HEK293 (cell line): Measurements from ENCODE around the gene TMC5.

Experiments used
- CTCF ChIA-PET: fragments of 350-600 bp; formaldehyde crosslinking; extraction: SDS; loops from one replicate; lab custom pipeline; 2021; ENCODE audit warnings: antibody characterized with exemption; lab: Yijun Ruan, JAX
- POLR2A ChIA-PET: fragments of 300-600 bp; formaldehyde crosslinking; extraction: SDS; loops from one replicate; lab custom pipeline; 2020; ENCODE audit warnings: antibody characterized with exemption, inconsistent platforms; lab: Yijun Ruan, JAX
- H3K27ac ChIP-seq: fragments of 200-500 bp; sonication (Bioruptor generic); 2 replicates; pipeline ENCODE4 v1.5.1; 2014; ENCODE audit warnings: low read depth, low read length, control low read depth, inconsistent platforms; ENCODE audit errors: extremely low read depth
- H3K36me3 ChIP-seq, 2 experiments: fragments of 200-500 bp in 1 of 2; sonication (Bioruptor generic) in 1 of 2; 1 replicate in 1 of 2; 2 replicates in 1 of 2; pipeline ENCODE4 v1.5.1; 2014 to 2017; ENCODE audit warnings: inconsistent platforms in 2 of 2, low read length in 2 of 2; ENCODE audit not compliant: control insufficient read depth in 2 of 2, insufficient read depth in 1 of 2
- H3K4me1 ChIP-seq: fragments of 200-500 bp; sonication (Bioruptor generic); 2 replicates; pipeline ENCODE4 v1.5.1; 2014; ENCODE audit warnings: mild to moderate bottlenecking, low read length, inconsistent platforms; ENCODE audit not compliant: control insufficient read depth, insufficient read depth
- H3K4me3 ChIP-seq: 2 replicates; pipeline ENCODE4 v1.5.1; 2011; ENCODE audit warnings: low read depth, mild to moderate bottlenecking, control low read depth, low read length, moderate library complexity
- H3K9me3 ChIP-seq: fragments of 200-500 bp; sonication (Bioruptor generic); 2 replicates; pipeline ENCODE4 v1.5.1; 2014; ENCODE audit warnings: low read depth, low read length, inconsistent platforms; ENCODE audit not compliant: control insufficient read depth, insufficient read depth
- GLI4 ChIP-seq: fragments of 450-650 bp; formaldehyde crosslinking; IDR thresholded peaks from 2 replicates; pipeline ENCODE4 v1.5.1; 2016; ENCODE audit warnings: missing biosample characterization, missing genetic modification characterization
- GLIS1 ChIP-seq: fragments of 450-650 bp; formaldehyde crosslinking; IDR thresholded peaks from 2 replicates; pipeline ENCODE4 v1.5.1; 2016; ENCODE audit warnings: missing biosample characterization, missing genetic modification characterization
- HOXA7 ChIP-seq: sonication (generic); formaldehyde crosslinking; IDR thresholded peaks from 2 replicates; pipeline ENCODE4 v1.8.1; 2022; ENCODE audit warnings: missing genetic modification reagents, borderline replicate concordance
- MZF1 ChIP-seq: fragments of 450-650 bp; formaldehyde crosslinking; IDR thresholded peaks from 2 replicates; pipeline ENCODE4 v1.5.1; 2017; ENCODE audit warnings: missing biosample characterization, missing genetic modification characterization, borderline replicate concordance
- TRIM28 ChIP-seq: IDR thresholded peaks from 2 replicates; pipeline ENCODE4 v1.6.1; 2011; ENCODE audit warnings: low read length, control low read depth, borderline replicate concordance
- ZBTB20 ChIP-seq: fragments of 450-650 bp; formaldehyde crosslinking; IDR thresholded peaks from 2 replicates; pipeline ENCODE4 v1.5.1; 2016; ENCODE audit warnings: missing biosample characterization, missing genetic modification characterization
- ZBTB7A ChIP-seq: fragments of 450-650 bp; formaldehyde crosslinking; IDR thresholded peaks from 2 replicates; pipeline ENCODE4 v1.5.1; 2016; ENCODE audit warnings: low read depth, missing biosample characterization, missing genetic modification characterization
- ZIC2 ChIP-seq: fragments of 450-650 bp; formaldehyde crosslinking; IDR thresholded peaks from 2 replicates; pipeline ENCODE4 v1.5.1; 2016; ENCODE audit warnings: missing biosample characterization, missing genetic modification characterization
- ZNF138 ChIP-seq: fragments of 450-650 bp; formaldehyde crosslinking; IDR thresholded peaks from 2 replicates; pipeline ENCODE4 v1.5.1; 2016; ENCODE audit warnings: missing biosample characterization, missing genetic modification characterization, borderline replicate concordance
- ZNF169 ChIP-seq: fragments of 450-650 bp; formaldehyde crosslinking; IDR thresholded peaks from 2 replicates; pipeline ENCODE4 v1.5.1; 2016; ENCODE audit warnings: missing biosample characterization, missing genetic modification characterization
- ZNF19 ChIP-seq: fragments of 450-650 bp; formaldehyde crosslinking; IDR thresholded peaks from 2 replicates; pipeline ENCODE4; 2016; ENCODE audit warnings: missing biosample characterization, missing genetic modification characterization, low read depth
- ZNF2 ChIP-seq: fragments of 450-650 bp; formaldehyde crosslinking; IDR thresholded peaks from 2 replicates; pipeline ENCODE4 v1.5.1; 2016; ENCODE audit warnings: missing biosample characterization, missing genetic modification characterization
- ZNF37A ChIP-seq: fragments of 450-650 bp; IDR thresholded peaks from 2 replicates; pipeline ENCODE4 v1.5.1; 2018; ENCODE audit warnings: missing biosample characterization, missing genetic modification characterization
- ZNF391 ChIP-seq: fragments of 450-650 bp; formaldehyde crosslinking; IDR thresholded peaks from 2 replicates; pipeline ENCODE4 v1.5.1; 2016; ENCODE audit warnings: low read depth, missing biosample characterization, missing genetic modification characterization, borderline replicate concordance
- ZNF521 ChIP-seq: fragments of 450-650 bp; formaldehyde crosslinking; IDR thresholded peaks from 2 replicates; pipeline ENCODE4 v1.5.1; 2017; ENCODE audit warnings: missing biosample characterization, mild to moderate bottlenecking, missing genetic modification characterization
- ZNF558 ChIP-seq: fragments of 450-650 bp; formaldehyde crosslinking; IDR thresholded peaks from 2 replicates; pipeline ENCODE4 v1.5.1; 2016; ENCODE audit warnings: missing biosample characterization, missing genetic modification characterization
- ZNF600 ChIP-seq: fragments of 450-650 bp; formaldehyde crosslinking; IDR thresholded peaks from 2 replicates; pipeline ENCODE4 v1.5.1; 2016; ENCODE audit warnings: missing biosample characterization, missing genetic modification characterization
- ZNF792 ChIP-seq: fragments of 450-650 bp; formaldehyde crosslinking; IDR thresholded peaks from 2 replicates; pipeline ENCODE4 v1.5.1; 2016; ENCODE audit warnings: missing biosample characterization, missing genetic modification characterization
- TF ChIP-seq, protein P1 (sequence below): fragments of 450-650 bp; formaldehyde crosslinking; IDR thresholded peaks from 2 replicates; pipeline ENCODE4 v1.5.1; 2016; ENCODE audit warnings: missing biosample characterization, missing genetic modification characterization
- TF ChIP-seq, protein P2 (sequence below): fragments of 450-650 bp; formaldehyde crosslinking; IDR thresholded peaks from 2 replicates; pipeline ENCODE4 v1.5.1; 2016; ENCODE audit warnings: missing biosample characterization, missing genetic modification characterization
- TF ChIP-seq, protein P3 (sequence below): fragments of 450-650 bp; formaldehyde crosslinking; IDR thresholded peaks from 2 replicates; pipeline ENCODE4 v1.5.1; 2016; ENCODE audit warnings: missing biosample characterization, missing genetic modification characterization

The TMC5 gene

DNA sequence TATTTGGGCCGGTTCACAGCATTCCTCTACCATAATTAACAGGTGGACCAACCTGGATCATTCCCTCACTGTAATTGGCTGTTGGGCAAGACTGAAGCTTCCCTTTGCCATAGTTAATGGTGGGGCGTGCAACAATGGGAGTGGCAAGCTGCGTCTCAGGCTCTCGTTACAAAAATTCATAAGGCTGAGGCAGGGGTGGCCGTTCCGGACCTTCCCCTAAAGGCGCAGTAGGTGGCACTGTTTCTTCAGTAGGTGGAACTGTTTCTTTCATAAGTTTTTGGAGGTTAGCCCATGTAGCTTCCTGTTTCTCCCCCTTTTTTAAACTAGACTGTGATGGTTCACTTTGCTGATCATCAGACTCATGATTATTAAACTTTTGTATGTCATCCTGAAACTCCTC lies 17.0 kb upstream of the TMC5 start (continued):
- TF ChIP-seq, protein P1, sequence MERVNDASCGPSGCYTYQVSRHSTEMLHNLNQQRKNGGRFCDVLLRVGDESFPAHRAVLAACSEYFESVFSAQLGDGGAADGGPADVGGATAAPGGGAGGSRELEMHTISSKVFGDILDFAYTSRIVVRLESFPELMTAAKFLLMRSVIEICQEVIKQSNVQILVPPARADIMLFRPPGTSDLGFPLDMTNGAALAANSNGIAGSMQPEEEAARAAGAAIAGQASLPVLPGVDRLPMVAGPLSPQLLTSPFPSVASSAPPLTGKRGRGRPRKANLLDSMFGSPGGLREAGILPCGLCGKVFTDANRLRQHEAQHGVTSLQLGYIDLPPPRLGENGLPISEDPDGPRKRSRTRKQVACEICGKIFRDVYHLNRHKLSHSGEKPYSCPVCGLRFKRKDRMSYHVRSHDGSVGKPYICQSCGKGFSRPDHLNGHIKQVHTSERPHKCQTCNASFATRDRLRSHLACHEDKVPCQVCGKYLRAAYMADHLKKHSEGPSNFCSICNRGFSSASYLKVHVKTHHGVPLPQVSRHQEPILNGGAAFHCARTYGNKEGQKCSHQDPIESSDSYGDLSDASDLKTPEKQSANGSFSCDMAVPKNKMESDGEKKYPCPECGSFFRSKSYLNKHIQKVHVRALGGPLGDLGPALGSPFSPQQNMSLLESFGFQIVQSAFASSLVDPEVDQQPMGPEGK (tag by site-specific recombination), result no peak
- TF ChIP-seq ZNF19 (tag by site-specific recombination) (no peak), TRIM28 (no peak), ZNF138 (tag by site-specific recombination) (no peak), ZBTB20 (tag by site-specific recombination) (peak; percentile 67), HOXA7 (no peak)

DNA sequence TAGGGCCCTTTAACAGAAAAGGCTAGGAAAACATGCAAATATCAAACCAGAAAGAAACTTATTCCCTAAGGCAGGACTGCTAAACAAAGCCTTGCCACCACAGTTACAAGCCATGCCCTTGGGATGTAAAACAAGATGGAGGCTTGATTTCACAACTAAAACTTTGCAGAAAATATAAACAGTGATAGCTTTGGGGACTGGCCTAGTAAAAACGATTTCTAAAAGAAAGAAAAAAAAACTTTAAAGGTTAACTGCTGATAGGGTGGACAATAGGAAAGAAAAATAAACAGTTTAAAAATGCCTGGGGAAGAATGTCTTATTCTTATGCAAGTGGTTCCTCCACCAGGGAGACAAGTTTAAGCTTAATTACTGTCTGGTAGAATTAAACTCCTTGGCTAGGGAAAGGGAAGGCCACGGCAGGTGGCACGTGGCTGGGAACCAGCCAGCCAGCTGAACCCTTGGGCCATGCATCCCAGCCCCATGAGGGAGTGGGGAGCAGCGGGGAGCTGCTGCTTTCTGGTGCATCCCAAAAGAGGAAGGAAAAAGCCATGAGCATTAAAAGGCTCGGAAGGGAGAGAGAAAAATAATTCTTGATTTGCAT lies 10.7 kb upstream of the TMC5 start:
- Histone ChIP-seq H3K4me1 (no peaks in the 10 kb centered on the region), H3K9me3 (no peaks in the 10 kb centered on the region), H3K36me3 (no peaks in the 10 kb centered on the region), H3K27ac (no peak overlapping the region)
- POLR2A ChIA-PET, result no interaction called here
- CTCF ChIA-PET, result interaction anchor here (0.7 to 1.2 kb wide), 4 partner anchors 10 to 230 kb away, joined by 3 to 5 read pairs (median 4); no protein-coding TSS in a partner anchor
- TF ChIP-seq ZBTB20 (tag by site-specific recombination) (no peak), GLIS1 (tag by site-specific recombination) (no peak), ZNF600 (no peak), ZNF792 (tag by site-specific recombination) (no peak), ZNF521 (no peak), MZF1 (no peak), ZNF558 (tag by site-specific recombination) (no peak), ZNF37A (tag by site-specific recombination) (no peak), ZNF391 (tag by site-specific recombination) (no peak), ZNF169 (tag by site-specific recombination) (no peak), GLI4 (tag by site-specific recombination) (no peak)
- TF ChIP-seq, protein P2, sequence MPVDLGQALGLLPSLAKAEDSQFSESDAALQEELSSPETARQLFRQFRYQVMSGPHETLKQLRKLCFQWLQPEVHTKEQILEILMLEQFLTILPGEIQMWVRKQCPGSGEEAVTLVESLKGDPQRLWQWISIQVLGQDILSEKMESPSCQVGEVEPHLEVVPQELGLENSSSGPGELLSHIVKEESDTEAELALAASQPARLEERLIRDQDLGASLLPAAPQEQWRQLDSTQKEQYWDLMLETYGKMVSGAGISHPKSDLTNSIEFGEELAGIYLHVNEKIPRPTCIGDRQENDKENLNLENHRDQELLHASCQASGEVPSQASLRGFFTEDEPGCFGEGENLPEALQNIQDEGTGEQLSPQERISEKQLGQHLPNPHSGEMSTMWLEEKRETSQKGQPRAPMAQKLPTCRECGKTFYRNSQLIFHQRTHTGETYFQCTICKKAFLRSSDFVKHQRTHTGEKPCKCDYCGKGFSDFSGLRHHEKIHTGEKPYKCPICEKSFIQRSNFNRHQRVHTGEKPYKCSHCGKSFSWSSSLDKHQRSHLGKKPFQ, result no peak
- TF ChIP-seq, all 188 proteins: peak for 0
- H3K4me3 ChIP-seq, result no peak overlapping the region

DNA sequence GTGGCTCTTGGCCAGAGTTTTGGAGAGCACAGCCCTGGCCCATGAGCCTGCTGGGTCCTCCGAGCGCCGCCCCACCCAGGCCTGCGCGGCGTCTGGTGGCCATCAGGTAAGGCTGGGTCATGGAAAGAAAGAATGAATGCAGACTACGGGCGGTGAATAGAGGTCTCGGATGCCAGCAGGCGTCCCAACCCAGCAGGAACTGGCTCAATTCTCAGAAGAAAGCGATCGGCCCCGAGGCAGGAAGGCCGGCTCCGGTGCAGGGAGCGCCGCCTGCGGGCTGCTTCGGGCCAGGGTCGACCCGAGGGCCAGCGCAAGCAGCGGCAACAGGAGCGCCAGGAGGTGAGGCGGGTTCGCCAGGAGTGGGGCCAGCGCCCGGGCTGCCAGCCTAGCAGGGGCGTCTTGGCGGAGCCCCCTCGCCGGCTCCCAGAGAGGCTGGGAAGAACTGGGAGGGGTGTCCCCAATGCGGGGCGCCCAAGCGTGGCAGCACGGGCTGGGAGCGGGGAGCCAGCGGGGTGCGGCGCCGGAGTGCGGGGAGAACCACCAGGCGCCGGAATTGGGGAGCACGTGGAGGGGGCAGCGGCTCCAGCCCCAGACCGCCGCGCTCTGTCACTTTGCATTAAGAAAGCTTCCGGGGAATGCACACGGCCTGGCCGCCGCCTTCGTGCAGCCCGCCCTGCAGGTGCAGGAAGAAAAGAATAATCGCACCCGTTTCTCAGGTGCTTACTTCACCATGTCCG lies 7.1 kb upstream of the TMC5 start:
- POLR2A ChIA-PET, result no interaction called here
- peak overlapping the region; percentile 22 for H3K4me3 ChIP-seq
- CTCF ChIA-PET, result interaction anchor here (0.7 to 1.1 kb wide), 3 partner anchors 9 to 29 kb away, joined by 3 to 5 read pairs (median 4); no protein-coding TSS in a partner anchor
- TF ChIP-seq ZIC2 (tag by site-specific recombination) (peak; percentile 80), ZBTB7A (tag by site-specific recombination) (0 out of 2 replicates have a peak, but pooled peaks have one; percentile 12), ZNF2 (tag by site-specific recombination) (peak; percentile 39)
- TF ChIP-seq, protein P3, sequence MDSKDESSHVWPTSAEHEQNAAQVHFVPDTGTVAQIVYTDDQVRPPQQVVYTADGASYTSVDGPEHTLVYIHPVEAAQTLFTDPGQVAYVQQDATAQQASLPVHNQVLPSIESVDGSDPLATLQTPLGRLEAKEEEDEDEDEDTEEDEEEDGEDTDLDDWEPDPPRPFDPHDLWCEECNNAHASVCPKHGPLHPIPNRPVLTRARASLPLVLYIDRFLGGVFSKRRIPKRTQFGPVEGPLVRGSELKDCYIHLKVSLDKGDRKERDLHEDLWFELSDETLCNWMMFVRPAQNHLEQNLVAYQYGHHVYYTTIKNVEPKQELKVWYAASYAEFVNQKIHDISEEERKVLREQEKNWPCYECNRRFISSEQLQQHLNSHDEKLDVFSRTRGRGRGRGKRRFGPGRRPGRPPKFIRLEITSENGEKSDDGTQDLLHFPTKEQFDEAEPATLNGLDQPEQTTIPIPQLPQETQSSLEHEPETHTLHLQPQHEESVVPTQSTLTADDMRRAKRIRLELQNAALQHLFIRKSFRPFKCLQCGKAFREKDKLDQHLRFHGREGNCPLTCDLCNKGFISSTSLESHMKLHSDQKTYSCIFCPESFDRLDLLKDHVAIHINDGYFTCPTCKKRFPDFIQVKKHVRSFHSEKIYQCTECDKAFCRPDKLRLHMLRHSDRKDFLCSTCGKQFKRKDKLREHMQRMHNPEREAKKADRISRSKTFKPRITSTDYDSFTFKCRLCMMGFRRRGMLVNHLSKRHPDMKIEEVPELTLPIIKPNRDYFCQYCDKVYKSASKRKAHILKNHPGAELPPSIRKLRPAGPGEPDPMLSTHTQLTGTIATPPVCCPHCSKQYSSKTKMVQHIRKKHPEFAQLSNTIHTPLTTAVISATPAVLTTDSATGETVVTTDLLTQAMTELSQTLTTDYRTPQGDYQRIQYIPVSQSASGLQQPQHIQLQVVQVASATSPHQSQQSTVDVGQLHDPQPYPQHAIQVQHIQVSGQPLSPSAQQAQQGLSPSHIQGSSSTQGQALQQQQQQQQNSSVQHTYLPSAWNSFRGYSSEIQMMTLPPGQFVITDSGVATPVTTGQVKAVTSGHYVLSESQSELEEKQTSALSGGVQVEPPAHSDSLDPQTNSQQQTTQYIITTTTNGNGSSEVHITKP (tag by site-specific recombination), result 0 out of 2 replicates have a peak, but pooled peaks have one; percentile 18
- TF ChIP-seq, protein P1 (tag by site-specific recombination), result peak; percentile 78

More for the DNA sequence above, 7.1 kb upstream of the TMC5 start:
- Histone ChIP-seq H3K27ac (no peak overlapping the region; the same call in 1 of the 2 replicates), H3K4me1 (no peaks in the 10 kb centered on the region), H3K36me3 (no peaks in the 10 kb centered on the region), H3K9me3 (no peaks in the 10 kb centered on the region)
